Fibroblast of the aortic adventitia (primary cell): ENCODE measurements around the gene EPHA5. TPM values are rescaled to one million over a fixed set of nuclear protein-coding genes. Genes with fewer than 3 reads are reported as not detected.

Experiments used
- DNase-seq: peaks from one replicate; pipeline ENCODE4 v3.0.0-alpha.2; 2010; ENCODE audit warnings: low read depth
- H3K4me3 ChIP-seq: 2 replicates; pipeline ENCODE4 v1.5.1; 2011; ENCODE audit warnings: low read depth, mild to moderate bottlenecking, control low read depth, low read length, moderate library complexity
- CTCF ChIP-seq: IDR thresholded peaks from 2 replicates; pipeline ENCODE4 v1.5.1; 2011; ENCODE audit warnings: mild to moderate bottlenecking, low read length, control low read depth, inconsistent platforms; ENCODE audit not compliant: insufficient read depth
- total RNA-seq: library from RNA; depleted of rRNA; stranded (reverse); fragments of >200 nt; gene quantifications from 2 replicates; pipeline ENCODE4 v1.2.3, GENCODE V29; 2012; ENCODE audit warnings: low replicate concordance

The EPHA5 gene
- total RNA-seq, 1 donor: 50.2 TPM

- no peak for DNase-seq
- no peak for TF ChIP-seq CTCF
- H3K4me3 ChIP-seq: no peak overlapping the region
These were observed 111.0 kb downstream of the EPHA5 start for GRCh38 chr4:65559270-65559669.

GRCh38 chr4:65552057-65552456 is 118.2 kb downstream of the EPHA5 start:
- H3K4me3 ChIP-seq: no peak overlapping the region
- DNase-seq: no peak
- no peak for TF ChIP-seq CTCF

GRCh38 chr4:65550500-65550899 is 119.8 kb downstream of the EPHA5 start:
- no peak overlapping the region for H3K4me3 ChIP-seq
- no peak for DNase-seq
- no peak for TF ChIP-seq CTCF

- no peak for TF ChIP-seq CTCF
- DNase-seq: no peak
- no peak overlapping the region for H3K4me3 ChIP-seq
These were observed 123.3 kb downstream of the EPHA5 start for GRCh38 chr4:65546882-65547416.

- DNase-seq: peak; percentile 59
- H3K4me3 ChIP-seq: no peak overlapping the region
- no peak for TF ChIP-seq CTCF
These were observed 131.7 kb downstream of the EPHA5 start for GRCh38 chr4:65538571-65538970.

- peak; percentile 26 for DNase-seq
- no peak overlapping the region for H3K4me3 ChIP-seq
- no peak for TF ChIP-seq CTCF
These were observed 135.2 kb downstream of the EPHA5 start for GRCh38 chr4:65535113-65535512.

- no peak overlapping the region for H3K4me3 ChIP-seq
- DNase-seq: no peak
- TF ChIP-seq CTCF: no peak
These were observed 148.6 kb downstream of the EPHA5 start for GRCh38 chr4:65521666-65522065.
